Right lobe of liver (tissue), 4 donors: ENCODE data around the gene USO1.

Source experiments
- CTCF ChIP-seq, 4 donors: fragments of 200-600 bp in 3 of 4; fragments of 450-650 bp in 1 of 4; IDR thresholded peaks; one replicate each; pipeline versions ENCODE4 v1.5.1 to v1.8.0; 2016 to 2022; ENCODE audit warnings: antibody characterized with exemption in 4 of 4, mild to moderate bottlenecking in 2 of 4
- POLR2A ChIP-seq: fragments of 450-650 bp; IDR thresholded peaks from one replicate; pipeline ENCODE4 v1.6.1; 2017; ENCODE audit warnings: antibody characterized with exemption, mild to moderate bottlenecking
- donor health status: DM: no; HTN: no; CAD: no.
- donor health status: DM: no; HTN: no; CAD: no.
- donor health status: DM: no; HTN: yes; CAD: no.

- no peak for TF ChIP-seq CTCF (IDR thresholded peaks at IDR 0.05)
- no peak for TF ChIP-seq POLR2A
Observed at GRCh38 chr4:75741027-75741426, 16.6 kb downstream of the USO1 start.
